ENCODE measurements around the gene EIF4ENIF1. TPM values are rescaled to one million over a fixed set of nuclear protein-coding genes. Genes with fewer than 3 reads are reported as not detected.
A peak's percentile ranks its signal among the peaks of the same experiment; 100 is the strongest.

The EIF4ENIF1 gene
- total RNA-seq (2014; rRNA removed; shearing (Covaris generic)) (10.8 and 13.5 TPM in 2 replicates), polyA plus RNA-seq (2016; fragmentation: Nextera tagmentation; extraction: Ambion mirVana) (13.1 and 13.4 TPM in 2 replicates)
- long read RNA-seq, partial matches to known transcripts, result 3 of 3 reads
- long read RNA-seq, other reads (novel, unspliced or antisense), result 0 of 3 reads

- H3K4me3 Mint-ChIP-seq, result peak within 1 kb of the TSS; percentile 86
- peaks cover 25% of the 10 kb centered on the region for H3K4me1 Mint-ChIP-seq
- Histone ChIP-seq H4K20me1 (replicated peaks; ENCODE audit: insufficient read depth) (peaks cover 7% of the 10 kb centered on the region), H3K79me2 (replicated peaks; ENCODE audit: insufficient read depth) (peaks cover 20% of the 10 kb centered on the region), H3K27ac (ENCODE audit: low read depth) (peak within 1 kb of the TSS; percentile 78; the same call in 1 of the 2 replicates), H3K36me3 (ENCODE audit: insufficient read depth) (no peaks in the 10 kb centered on the region; the same call in 1 of the 2 replicates), H3K4me3 (peak within 1 kb of the TSS; percentile 97), H2AFZ (peak within 1 kb of the TSS; percentile 98), H3F3A (replicated peaks; ENCODE audit: low read depth) (peaks cover 18% of the 10 kb centered on the region), H3K27me3 (ENCODE audit: insufficient read depth) (no peaks in the 10 kb centered on the region), H3K4me2 (peak within 1 kb of the TSS; percentile 97), H3K4me1 (ENCODE audit: insufficient read depth) (peaks cover 36% of the 10 kb centered on the region), H3K9me2 (ENCODE audit: insufficient read depth) (no peaks in the 10 kb centered on the region)
- peak within 1 kb of the TSS; percentile 63 for H3K27ac Mint-ChIP-seq
- H3K27me3 Mint-ChIP-seq (ENCODE audit: insufficient read depth, low read depth, poor library complexity), result peaks cover 7% of the 10 kb centered on the region
- DNase-seq (ENCODE audit: low spot score) (peak; percentile 87), ATAC-seq (peak; percentile 72)
- peaks cover 28% of the 10 kb centered on the region for H3K36me3 Mint-ChIP-seq (ENCODE audit: low read depth)
- 0 out of 2 replicates have a peak, but pooled peaks have one; percentile 11 for TF ChIP-seq ETS1 (IDR thresholded peaks at IDR 0.05)
- no peak for TF ChIP-seq ZNF331 (CRISPR knock-in tag; IDR thresholded peaks at IDR 0.05; ENCODE audit: low read depth)
- TF ChIP-seq CREB1 (CRISPR knock-in tag; IDR thresholded peaks at IDR 0.05; ENCODE audit: low read depth), result 0 out of 2 replicates have a peak, but pooled peaks have one; percentile 24
- TF ChIP-seq ZNF462 (CRISPR knock-in tag; IDR thresholded peaks at IDR 0.05), result no peak
- no peak for TF ChIP-seq EZH2 (IDR thresholded peaks at IDR 0.05; ENCODE audit: low read depth, unreplicated experiment)
- TF ChIP-seq POLR2AphosphoS5 (IDR thresholded peaks at IDR 0.05; ENCODE audit: low read depth), result peak; percentile 66
- H3K9me3 Mint-ChIP-seq, result no peaks in the 10 kb centered on the region
These were observed at the start of gene EIF4ENIF1 for GRCh38 chr22:31489632-31490495. EIF4ENIF1 (minus strand) TSS chr22:31489842; CDS start chr22:31488718, 1,124 bp downstream.
